ENCODE measurements around the gene CHORDC1.

DNA sequence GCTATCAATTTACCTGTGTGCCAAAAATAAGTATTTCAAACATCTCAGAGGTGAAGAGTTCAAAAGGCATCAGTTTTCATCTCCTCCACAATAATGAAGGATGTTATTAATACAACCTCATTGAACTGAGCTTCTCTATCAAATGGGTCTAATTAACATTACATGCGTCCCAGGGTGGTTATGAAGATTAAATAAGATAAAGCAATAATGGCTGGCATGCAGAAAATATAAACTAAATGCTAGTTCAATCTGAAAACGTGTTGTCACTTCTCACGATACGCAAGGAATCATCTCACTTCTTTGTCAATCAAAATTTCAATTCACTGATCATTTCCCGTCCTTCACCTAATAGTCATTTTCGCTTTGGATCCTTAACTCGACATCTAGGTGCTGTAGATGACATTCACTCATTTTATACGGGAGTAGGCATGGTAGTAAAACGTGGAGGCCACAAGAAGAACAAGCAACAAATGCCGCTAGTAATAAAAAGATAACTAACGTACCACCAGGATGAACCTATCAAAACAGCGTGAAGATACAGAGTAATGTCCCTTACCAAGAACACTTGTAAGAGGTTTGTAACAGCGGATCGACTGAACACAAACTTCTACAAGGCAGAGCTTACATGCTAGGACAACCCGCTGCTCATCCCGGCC is 918 bp downstream of the CHORDC1 start:
- TF ChIP-seq, protein P1, sequence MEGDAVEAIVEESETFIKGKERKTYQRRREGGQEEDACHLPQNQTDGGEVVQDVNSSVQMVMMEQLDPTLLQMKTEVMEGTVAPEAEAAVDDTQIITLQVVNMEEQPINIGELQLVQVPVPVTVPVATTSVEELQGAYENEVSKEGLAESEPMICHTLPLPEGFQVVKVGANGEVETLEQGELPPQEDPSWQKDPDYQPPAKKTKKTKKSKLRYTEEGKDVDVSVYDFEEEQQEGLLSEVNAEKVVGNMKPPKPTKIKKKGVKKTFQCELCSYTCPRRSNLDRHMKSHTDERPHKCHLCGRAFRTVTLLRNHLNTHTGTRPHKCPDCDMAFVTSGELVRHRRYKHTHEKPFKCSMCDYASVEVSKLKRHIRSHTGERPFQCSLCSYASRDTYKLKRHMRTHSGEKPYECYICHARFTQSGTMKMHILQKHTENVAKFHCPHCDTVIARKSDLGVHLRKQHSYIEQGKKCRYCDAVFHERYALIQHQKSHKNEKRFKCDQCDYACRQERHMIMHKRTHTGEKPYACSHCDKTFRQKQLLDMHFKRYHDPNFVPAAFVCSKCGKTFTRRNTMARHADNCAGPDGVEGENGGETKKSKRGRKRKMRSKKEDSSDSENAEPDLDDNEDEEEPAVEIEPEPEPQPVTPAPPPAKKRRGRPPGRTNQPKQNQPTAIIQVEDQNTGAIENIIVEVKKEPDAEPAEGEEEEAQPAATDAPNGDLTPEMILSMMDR (IDR thresholded peaks at IDR 0.05; ENCODE audit: low read length): no peak
- TF ChIP-seq EZH2 (IDR thresholded peaks at IDR 0.05; ENCODE audit: borderline replicate concordance, low read length): no peak

All from OCI-LY1 (cell line).